ENCODE data around the gene GPANK1.

DNA sequence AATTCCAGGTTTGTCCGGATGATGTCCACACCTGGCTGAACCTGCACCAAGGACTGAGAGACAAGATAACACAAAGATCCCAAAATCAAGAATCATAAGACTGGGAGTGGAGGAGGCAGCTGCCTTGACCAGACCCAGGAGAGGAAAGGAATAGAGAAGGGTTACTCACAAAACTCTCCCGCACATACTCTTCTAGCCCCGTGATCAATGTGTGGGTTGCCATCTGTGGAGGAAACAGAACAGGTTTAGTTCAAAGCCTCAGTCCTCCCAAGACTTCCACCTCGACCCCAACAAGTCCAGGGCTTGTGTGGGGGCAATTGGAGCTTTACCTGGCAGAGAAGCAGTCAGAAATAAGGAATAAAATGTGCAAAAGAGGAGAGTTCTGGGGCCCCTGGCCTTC, 23.4 kb downstream of the GPANK1 start:
- TF ChIP-seq, protein P1, sequence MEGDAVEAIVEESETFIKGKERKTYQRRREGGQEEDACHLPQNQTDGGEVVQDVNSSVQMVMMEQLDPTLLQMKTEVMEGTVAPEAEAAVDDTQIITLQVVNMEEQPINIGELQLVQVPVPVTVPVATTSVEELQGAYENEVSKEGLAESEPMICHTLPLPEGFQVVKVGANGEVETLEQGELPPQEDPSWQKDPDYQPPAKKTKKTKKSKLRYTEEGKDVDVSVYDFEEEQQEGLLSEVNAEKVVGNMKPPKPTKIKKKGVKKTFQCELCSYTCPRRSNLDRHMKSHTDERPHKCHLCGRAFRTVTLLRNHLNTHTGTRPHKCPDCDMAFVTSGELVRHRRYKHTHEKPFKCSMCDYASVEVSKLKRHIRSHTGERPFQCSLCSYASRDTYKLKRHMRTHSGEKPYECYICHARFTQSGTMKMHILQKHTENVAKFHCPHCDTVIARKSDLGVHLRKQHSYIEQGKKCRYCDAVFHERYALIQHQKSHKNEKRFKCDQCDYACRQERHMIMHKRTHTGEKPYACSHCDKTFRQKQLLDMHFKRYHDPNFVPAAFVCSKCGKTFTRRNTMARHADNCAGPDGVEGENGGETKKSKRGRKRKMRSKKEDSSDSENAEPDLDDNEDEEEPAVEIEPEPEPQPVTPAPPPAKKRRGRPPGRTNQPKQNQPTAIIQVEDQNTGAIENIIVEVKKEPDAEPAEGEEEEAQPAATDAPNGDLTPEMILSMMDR (tag by site-specific recombination; IDR thresholded peaks at IDR 0.05): no peak
- TF ChIP-seq TCF7L2 (IDR thresholded peaks at IDR 0.05; ENCODE audit: borderline replicate concordance, low read depth, low read length) (no peak), ZNF791 (tag by site-specific recombination; IDR thresholded peaks at IDR 0.05) (no peak), ZBTB7A (tag by site-specific recombination; IDR thresholded peaks at IDR 0.05; ENCODE audit: low read depth) (no peak), ZNF274 (IDR thresholded peaks at IDR 0.05; ENCODE audit: low read length) (no peak), ZNF274 (tag by site-specific recombination; IDR thresholded peaks at IDR 0.05; ENCODE audit: borderline replicate concordance) (no peak), ZNF555 (tag by site-specific recombination; conservative IDR thresholded peaks at IDR 0.05) (no peak)
- TF ChIP-seq, protein P2, sequence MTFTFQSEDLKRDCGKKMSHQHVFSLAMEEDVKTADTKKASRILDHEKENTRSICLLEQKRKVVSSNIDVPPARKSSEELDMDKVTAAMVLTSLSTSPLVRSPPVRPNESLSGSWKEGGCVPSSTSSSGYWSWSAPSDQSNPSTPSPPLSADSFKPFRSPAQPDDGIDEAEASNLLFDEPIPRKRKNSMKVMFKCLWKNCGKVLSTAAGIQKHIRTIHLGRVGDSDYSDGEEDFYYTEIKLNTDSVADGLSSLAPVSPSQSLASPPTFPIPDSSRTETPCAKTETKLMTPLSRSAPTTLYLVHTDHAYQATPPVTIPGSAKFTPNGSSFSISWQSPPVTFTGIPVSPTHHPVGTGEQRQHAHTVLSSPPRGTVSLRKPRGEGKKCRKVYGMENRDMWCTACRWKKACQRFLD (tag by site-specific recombination; IDR thresholded peaks at IDR 0.05): no peak
- TF ChIP-seq, protein P3, sequence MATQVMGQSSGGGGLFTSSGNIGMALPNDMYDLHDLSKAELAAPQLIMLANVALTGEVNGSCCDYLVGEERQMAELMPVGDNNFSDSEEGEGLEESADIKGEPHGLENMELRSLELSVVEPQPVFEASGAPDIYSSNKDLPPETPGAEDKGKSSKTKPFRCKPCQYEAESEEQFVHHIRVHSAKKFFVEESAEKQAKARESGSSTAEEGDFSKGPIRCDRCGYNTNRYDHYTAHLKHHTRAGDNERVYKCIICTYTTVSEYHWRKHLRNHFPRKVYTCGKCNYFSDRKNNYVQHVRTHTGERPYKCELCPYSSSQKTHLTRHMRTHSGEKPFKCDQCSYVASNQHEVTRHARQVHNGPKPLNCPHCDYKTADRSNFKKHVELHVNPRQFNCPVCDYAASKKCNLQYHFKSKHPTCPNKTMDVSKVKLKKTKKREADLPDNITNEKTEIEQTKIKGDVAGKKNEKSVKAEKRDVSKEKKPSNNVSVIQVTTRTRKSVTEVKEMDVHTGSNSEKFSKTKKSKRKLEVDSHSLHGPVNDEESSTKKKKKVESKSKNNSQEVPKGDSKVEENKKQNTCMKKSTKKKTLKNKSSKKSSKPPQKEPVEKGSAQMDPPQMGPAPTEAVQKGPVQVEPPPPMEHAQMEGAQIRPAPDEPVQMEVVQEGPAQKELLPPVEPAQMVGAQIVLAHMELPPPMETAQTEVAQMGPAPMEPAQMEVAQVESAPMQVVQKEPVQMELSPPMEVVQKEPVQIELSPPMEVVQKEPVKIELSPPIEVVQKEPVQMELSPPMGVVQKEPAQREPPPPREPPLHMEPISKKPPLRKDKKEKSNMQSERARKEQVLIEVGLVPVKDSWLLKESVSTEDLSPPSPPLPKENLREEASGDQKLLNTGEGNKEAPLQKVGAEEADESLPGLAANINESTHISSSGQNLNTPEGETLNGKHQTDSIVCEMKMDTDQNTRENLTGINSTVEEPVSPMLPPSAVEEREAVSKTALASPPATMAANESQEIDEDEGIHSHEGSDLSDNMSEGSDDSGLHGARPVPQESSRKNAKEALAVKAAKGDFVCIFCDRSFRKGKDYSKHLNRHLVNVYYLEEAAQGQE (tag by site-specific recombination; IDR thresholded peaks at IDR 0.05): no peak
- TF ChIP-seq, protein P4, sequence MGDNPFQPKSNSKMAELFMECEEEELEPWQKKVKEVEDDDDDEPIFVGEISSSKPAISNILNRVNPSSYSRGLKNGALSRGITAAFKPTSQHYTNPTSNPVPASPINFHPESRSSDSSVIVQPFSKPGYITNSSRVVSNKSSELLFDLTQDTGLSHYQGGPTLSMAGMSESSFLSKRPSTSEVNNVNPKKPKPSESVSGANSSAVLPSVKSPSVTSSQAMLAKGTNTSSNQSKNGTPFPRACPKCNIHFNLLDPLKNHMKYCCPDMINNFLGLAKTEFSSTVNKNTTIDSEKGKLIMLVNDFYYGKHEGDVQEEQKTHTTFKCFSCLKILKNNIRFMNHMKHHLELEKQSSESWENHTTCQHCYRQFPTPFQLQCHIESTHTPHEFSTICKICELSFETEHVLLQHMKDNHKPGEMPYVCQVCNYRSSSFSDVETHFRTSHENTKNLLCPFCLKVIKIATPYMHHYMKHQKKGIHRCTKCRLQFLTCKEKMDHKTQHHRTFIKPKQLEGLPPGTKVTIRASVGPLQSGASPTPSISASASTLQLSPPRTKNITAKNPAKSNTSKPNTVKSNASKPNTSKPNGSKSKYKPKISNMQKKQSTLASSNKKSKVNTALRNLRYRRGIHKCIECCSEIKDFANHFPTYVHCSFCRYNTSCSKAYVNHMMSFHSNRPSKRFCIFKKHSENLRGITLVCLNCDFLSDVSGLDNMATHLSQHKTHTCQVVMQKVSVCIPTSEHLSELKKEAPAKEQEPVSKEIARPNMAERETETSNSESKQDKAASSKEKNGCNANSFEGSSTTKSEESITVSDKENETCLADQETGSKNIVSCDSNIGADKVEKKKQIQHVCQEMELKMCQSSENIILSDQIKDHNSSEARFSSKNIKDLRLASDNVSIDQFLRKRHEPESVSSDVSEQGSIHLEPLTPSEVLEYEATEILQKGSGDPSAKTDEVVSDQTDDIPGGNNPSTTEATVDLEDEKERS (tag by site-specific recombination; IDR thresholded peaks at IDR 0.05): no peak

All from HEK293 (cell line).